ENCODE data around the gene CLTCL1.
"Not testable (repeated sequence)": the region's sequence is repeated elsewhere in the genome, so short reads cannot be mapped to it uniquely, and the experiment has no call there.

Gene CLTCL1

DNA sequence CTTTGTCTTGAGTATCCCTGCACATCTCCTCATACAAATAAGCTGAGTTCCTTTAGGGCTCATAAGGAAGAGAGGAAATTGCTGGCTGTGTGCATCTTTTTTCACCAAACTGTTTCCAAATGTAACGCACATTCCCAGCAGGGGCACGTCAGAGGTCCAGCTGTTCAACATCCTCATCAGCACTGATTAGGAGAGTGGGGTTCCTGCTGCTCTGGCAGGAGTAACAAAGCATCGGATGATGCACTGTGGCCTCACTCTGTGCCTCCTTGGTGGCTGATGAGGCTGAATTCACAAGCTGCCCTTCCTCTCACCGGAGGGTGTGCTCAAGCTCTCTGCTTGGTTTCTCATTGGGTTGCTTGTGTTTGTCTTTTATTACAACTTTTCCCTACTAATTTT is 77.4 kb downstream of the CLTCL1 start:
- DNase-seq: no peak

DNA sequence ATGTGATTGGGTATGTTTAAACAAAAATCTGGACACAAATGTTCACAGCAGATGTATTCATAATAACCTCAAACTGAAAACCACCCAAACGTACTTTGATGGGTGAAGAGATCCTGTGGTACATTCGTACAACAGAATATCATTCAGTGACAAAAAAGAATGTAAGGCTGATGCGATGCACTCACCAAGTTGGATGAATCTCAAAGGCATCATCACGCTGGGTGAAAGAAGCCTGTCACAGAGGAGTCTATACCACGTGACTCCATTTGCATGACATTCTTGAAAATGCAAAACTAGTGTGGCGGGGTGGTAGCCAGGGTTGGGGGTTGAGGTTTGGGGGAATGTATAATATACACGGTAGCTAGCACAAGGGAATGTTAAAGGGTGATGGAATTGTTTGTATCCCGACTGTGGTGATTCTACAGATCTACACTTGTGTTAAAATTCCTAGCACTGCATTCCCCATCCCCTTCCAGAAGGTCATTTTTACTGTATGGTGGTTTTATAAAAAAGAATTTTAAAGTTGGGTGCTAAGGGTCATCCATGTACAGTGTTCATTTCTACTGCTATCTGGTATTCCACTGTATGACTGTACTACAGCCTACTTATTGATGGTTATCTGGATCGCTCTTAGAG is 78.0 kb downstream of the CLTCL1 start:
- DNase-seq: no peak

DNA sequence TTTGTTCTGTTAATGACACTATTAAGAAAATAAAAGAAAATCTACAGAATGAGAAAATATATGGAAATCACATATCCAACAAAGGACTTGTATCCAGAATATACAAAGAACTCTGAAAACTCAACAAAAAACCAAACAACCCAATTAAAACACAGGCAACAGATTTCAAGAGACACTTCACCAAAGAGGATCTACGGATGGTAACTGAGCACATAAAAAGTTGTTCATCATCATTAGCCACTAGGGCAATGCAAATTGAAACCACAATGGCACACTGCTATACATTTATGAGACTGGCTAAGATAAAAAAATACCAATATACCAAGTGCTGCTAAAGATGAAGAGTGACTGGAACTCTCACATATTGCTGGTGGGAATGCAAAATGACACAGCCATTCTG is 78.5 kb downstream of the CLTCL1 start:
- DNase-seq: no peak

DNA sequence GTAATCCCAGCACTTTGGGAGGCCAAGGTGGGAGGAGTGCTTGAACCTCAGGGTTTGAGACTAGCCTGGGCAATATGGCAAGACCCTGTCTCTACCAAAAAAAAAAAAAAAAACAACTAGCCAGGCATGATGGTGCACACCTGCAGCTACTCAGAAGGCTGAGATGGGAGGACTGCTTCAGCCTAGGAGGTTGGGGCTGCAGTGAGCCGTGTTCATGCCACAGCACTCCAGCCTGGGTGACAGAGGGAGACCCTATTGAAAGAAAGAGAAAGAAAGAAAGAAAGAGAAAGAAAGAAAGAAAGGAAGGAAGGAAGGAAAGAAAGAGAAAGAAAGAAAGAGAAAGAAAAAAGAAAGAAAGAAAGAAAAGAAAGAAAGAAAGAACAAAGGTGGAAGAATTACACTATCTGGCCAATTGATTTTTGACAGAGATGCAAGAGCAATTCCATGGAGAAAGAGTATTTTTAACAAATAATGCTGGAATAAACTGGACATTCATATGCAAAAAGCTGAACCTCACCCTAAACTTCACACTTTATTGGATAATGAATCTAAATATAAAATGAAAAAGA is 79.1 kb downstream of the CLTCL1 start:
- no peak for DNase-seq

DNA sequence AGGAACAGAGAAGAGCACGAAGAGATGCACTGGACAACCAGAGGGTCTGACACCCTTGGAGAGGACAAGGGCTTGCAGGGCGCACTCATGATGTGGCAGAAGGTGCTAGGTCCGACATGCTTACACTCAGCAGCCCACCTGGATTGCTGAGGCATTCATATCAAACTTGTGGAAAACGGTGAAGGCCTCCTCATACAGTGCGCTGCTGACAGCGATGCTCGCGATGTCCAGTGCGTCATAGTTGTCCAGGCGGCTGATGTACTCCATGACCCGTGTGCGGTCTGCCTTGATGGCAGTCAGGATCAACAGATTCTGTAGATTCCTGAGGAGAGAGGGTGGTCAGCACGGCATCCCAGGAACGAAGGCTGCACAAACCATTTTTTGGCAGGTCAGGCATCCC is 81.3 kb downstream of the CLTCL1 start:
- DNase-seq: no peak

DNA sequence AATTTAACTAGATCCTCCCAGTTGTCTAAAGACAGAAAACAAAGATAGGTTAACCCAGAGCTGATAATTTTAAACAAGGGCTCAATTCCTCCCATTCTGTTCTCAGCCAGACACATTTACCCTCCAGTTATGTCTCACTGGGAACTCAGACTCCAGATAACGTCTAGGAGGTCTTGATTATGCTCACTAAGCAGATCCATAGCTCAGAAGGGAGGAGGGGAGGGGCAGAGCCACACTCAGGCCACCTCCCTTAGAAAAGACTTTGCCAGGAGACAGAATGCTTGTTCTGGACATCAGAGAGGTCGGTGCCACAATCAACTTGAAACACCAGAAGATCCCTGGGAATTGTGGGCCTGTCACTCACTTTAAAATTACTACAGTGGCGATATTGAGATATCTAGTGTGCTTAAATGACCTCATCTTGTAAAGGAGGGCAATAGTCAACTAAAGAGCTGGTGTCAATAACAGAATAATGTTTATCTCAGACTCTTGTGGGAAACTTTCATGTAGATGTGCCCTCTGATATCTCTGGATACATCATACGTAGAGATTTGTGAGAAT is 83.2 kb downstream of the CLTCL1 start:
- DNase-seq: no peak

DNA sequence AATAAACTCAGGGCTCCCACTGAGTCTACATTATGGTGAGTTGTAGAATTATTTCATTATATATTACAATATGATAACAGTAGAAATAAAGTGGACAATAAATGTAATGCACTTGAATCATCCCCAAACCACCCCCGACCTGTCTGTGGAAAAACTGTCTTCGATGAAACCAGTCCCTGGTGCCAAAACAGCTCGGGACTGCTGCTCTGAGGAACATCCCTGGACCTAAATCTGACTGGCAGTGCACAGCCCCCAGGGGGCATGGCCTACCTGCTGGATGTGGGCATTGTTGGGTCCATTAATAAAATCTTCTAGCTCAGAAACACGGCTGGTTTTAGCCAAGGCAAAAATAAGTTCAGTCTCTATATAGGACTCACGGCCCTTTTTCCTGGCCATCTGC is 83.6 kb downstream of the CLTCL1 start:
- DNase-seq: no peak

DNA sequence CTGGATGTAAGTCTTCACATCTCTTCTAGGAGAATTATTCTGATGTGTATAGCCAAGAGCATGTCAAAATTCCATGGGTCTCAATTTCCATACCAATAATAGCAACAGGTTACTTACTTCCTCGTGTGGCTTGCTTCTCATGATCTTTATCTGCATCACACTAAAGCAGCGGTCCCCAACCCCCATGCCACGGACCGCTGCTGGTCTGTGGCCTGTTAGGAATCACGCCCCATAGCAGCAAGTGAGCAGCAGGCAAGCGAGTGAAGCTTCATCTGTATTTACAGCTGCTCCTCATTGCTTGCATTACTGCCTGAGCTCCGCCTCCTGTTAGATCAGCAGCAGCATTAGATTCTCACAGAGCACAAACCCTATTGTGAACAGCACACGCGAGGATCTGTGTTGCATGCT is 84.1 kb downstream of the CLTCL1 start:
- DNase-seq: no peak

DNA sequence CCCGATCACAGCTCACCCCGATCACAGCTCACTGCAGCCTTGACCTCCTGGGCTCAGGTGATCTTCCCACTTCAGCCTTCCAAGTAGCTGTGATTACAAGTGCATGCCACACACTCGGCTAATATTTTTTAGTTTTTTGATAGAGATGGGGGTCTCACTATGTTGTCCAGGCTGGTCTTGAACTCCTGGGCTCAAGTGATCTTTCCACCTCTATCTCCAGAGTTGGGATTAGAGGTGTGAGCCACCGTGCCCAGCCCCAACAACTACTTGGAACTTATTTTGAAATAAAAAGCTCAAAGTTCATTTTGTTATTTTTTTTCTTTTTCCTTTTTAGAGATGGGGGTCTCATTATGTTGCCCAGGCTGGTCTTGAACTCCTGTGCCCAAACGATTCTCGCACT is 85.2 kb downstream of the CLTCL1 start:
- no peak for DNase-seq

DNA sequence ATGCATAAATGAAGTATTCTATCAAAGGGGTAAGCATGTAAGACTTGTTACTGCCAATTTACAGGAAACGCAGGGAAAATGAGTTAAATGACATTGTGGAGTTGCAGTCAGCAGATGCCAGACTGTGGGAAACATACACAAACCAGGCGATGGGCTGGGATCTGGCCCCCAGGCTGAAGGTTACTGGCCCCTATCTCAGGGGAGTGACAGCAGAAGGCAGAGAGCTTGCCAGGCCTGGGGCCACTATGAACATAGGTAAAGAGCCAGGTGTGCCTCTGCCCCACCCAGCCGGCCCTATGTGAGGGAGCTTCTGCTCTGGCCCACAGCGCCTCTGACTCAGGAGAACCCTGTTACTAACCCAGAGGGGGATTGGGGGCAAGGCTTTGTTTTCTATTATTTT is 86.9 kb downstream of the CLTCL1 start:
- DNase-seq: no peak

DNA sequence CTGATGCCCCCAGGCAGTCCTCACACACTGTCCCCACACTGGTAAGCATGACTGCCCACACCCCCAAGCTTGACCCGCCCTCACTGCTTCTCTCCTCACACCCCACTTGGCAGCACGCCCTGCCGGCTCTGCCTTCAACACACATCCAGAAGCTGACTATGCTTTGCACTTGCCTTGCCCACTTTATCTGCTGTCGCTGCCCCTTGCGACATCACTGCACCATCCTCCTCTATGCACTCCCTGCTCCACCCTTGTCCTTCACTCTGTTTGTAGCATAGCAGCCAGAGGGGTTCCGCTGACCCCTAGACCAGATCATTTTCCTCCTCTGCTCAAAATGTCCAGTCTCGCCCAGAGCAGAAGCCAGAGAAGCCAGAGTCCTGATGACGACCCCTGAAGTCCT is 87.7 kb downstream of the CLTCL1 start:
- DNase-seq: no peak

DNA sequence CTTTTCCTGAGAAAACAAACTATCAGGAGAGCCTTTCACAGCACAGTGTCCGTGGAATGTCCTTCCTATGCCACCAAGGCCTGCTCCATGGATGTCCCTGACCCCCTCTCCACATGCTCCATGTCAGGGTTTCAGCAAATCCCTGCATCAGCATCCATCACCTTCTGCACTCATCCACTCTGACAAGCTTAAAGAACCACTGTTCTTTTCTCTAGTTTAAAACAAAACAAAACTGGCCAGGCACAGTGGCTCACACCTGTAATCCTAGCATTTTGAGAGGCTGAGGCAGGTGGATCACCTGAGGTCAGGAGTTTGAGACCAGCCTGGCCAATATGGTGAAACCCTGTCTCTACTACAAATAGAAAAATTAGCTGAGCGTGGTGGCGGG is 88.7 kb downstream of the CLTCL1 start:
- DNase-seq: not testable (repeated sequence)

DNA sequence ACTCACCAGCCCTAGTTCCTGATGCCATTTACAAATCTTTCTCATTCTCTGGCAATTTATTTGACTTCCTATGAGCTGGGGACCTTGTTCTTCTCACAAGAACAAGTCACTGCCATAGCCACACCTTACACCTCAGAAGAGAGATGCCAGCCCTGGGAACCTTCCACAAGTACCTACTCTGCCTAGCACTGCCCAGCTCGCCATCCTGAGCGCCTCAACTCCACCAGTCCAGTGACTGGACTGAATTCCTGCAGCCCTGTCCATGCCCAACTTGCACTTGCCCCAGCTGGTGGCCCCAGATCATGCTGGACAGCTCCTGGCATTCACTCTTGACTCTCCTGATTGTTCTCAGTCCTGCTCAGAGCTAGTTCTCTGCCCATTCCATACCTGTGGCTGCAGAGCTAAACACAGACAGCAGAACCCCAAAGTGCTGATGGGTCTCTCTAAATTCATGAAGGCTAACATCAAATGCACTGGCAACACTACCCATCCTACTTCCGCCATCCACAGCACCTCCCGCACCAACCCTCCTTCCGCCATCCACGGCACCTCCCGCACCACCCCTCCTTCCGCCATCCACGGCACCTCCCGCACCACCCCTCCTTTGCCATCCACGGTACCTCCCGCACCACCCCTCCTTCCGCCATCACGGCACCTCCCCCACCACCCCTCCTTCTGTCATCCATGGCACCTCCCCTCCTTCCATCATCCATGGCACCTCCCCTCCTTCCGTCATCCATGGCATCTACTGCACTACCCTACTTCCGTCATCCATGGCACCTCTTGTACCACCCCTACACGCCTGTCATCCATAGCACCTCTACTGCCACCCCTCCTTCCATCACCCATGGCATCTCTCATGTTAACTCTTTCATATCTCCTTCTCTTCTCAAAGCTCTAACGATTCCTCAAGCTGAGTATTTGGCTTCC is 89.4 kb downstream of the CLTCL1 start:
- DNase-seq: no peak

DNA sequence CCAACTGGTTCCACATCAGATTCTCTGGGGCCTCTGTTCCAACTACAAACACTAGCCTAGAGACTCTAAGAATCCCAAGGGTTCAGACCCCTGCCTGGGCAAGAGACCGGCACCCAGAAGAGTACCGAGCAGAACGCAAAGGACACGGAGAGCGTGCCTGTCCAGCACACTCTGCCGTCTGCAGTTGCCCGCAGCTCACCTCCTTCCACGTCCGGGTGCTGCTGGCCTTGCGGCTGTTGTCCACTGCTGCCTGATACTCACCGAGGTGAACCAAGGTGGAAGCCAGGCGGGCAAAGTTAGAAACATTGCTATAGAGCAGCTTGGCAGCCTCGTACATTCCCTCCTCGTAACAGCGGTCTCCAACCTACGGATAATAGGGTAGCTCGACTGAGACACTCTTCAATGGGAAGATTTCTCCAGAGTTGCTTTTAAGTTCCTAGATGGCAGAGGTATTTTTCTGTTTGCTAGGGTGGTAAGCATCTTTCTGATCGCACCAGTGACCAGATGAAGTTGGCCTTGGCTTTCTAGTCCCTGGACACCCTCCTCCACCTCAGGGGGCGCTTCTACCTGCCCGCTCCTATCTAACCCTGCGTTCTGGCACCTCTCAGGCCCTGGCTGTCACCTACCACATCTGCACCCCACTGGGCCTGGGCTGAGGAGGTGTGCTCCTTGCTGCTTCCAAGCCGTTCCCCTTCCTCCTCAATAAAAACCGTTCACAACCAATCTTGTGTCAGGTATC is 90.2 kb downstream of the CLTCL1 start:
- no peak for DNase-seq

DNA sequence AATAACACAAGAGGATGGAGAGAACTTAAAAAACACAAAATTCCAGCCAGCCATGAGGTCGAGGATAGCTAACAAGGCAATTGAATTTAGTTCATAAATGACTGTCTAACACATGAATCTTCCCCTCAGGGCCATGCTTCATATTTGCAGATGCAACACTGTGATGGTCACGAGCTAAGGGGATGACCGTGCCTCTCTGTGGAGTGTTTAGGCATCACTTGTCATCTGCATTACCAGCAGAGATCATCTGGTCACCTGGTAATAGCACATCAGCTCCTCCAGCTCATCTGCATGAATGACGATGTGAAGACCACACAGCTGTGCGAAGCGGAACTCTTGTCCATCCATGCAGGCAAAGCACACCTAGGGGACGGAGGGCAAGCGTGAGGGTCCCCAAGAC is 92.0 kb downstream of the CLTCL1 start:
- DNase-seq: no peak

DNA sequence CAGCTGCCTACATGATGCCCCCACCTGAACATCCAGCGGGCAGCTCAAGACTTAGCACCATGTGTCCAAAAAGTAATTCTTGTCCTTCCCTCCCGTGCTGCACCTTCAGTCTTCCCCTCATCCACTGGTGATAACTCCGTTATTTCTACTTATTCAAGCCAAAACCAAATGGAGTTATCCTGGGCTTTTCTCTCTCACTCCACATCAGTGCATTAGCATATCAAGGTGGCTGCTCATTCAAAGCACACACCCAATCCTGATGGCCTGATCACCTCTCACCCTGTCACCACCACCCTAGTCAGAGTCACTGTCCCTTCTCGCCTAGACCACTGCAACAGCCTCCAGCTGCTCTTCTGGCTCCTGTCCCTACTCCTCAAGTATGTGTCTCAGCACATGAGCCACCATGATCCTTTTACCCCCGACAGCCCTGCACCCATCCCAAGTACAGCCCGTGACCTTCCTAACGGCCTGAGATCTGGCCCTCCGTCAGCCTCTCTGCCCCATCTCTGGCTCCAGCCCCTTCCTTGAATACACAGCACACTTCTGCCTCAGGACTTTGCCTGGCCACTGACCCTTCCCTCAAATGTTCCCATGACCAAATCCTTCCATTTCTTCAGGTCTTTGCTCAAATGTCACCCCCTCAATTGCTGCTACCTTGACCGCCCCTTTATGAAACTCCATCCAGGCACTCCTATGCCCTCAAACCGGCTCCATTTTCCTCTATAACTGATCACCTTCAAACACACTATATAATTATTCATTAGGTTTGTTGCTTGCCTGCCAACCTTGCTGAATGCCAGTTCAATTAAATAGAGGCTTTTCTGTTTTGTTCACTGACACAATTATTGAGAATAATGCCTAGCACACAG is 93.3 kb downstream of the CLTCL1 start:
- no peak for DNase-seq

DNA sequence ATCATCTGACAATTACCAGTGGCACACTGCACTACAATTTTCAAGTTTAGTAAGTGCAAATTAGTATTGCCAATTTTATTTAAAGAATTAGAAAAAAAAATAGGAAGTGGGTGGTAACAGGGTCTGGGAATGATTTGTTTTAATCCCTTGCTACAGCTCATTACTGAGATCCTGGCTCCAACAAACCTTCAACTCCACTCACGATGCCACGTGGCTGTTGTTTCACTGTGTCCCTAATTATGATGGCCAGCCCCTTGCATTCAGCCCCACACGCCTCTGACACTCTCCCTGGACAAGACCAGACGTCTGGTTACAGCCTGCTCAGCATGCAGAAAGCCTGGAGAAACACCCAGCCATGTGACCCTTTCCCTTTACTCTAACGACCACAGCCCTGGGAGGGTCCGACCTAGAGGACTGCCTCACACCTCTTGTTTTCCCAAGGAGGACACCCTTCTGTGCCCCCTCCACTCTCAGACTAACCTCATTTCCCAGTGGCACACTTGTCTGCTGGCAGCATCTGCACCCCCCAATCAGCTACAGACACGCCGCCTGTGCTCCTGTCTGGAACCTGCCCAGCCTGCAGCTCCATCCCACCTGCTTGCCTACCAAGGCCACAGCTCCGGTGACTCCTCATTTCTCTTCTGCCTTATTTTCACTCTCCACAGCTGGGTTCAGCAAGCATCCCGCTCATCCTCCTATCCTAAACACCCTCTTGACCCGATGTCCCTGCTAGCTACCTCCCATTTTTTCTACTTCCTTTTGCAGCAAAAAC is 94.5 kb downstream of the CLTCL1 start:
- no peak for DNase-seq

DNA sequence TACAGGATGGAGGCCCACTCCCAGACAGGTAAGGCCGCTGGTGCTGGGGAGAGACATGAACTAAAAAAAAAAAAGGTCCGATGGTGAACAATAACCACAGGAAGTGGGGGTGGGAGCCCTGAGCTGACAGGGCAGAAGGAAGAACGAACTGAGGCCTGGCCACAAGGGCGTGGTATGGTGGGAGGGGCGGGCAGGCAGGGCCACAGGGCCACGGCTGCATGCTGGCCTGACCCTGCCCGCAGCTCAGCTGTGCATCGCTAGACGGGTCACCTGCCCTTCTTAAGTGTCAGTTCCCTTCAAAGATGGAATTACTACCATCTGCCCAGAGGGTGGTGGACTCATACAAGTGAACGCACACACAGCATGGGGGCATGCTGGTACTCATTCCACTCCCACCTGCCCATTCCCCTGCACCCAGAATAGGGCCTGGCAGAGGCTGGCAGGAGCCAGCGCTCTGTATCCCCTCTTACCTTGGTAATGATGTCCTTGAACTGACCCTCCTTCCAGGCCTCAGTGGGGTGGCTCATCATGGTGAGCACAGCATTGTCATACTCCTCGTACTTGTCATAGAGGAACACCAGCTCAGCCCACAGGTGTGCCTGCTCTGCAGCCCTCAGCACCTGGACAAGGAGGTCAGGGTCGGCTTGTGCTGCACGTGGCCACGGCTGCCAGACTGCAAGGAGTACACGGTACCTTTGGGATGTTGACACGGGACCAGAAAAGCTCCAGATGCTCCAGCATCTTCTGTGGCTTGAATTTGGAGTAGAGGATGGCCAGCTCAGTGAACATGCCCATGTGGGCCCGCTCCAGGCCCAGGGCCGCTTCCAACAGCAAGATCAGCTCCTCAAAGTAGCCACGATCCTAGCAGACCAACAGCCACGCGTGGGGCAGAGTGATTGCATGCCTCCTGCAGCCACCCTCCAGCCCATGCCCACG is 95.5 kb downstream of the CLTCL1 start:
- no peak for DNase-seq

DNA sequence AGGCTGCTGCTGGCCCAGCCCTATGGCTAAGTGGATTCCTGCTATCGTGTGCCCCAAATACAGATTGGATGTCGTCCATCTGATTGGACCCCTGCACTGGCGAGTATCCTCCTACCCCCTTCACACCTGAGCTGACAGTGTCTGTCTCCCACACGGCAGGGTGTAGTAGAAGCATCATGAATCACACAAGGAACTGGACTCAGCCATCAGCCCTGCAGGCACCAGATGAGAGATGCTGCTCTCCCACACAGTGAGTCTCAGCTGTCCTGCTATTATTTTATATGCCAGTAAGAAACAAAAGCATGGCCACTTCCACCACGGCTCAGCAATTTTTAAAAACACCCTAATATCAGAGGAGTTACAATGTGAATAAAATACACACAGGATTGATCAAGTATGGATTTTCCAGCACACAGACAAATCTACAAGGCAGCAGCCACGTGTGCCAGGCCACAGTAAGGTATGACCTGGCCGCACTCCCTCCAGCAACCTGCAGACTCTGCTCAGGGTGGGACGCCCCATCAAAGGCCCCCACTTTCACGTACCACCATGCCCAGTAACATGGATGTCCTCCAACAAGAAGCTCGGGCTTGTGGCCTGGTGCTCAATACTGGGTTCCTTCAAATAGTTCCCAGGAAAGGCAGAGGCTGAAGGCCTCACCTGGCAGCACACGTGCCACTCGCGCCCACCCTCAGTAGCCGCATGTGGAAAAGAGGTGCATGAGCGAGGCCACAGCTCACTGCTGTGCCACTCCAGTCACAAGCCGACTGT is 96.6 kb downstream of the CLTCL1 start:
- no peak for DNase-seq
